ENCODE data around the gene ARL8A. TPM values are rescaled to one million over a fixed set of nuclear protein-coding genes. Genes with fewer than 3 reads are reported as not detected.
"Not testable (repeated sequence)": the region's sequence is repeated elsewhere in the genome, so short reads cannot be mapped to it uniquely, and the experiment has no call there.

ARL8A gene
- total RNA-seq, 1 donor from 2014 or later = 77.0 TPM

- DNase-seq = no peak
Measured at GRCh38 chr1:202173993-202174392, 29.5 kb upstream of the ARL8A start.

DNA sequence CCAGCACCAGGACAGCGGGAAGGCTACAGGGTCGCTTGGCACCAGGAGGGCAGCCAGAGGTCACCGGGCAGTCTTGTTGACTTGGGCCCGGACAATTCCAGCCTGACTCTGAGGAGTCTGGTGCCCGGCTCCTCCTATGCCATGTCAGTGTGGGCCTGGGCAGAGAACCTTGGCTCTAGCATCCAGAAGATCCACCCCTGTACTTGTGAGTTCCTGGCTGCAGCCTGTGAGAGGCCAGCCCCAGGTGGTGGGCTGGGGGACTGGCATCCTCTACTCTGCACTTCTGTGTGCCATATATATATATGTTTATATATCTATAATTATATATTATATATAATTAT lies 27.4 kb upstream of the ARL8A start:
- no peak for DNase-seq

GRCh38 chr1:202171292-202172014 lies 26.9 kb upstream of the ARL8A start:
- DNase-seq = no peak

DNA sequence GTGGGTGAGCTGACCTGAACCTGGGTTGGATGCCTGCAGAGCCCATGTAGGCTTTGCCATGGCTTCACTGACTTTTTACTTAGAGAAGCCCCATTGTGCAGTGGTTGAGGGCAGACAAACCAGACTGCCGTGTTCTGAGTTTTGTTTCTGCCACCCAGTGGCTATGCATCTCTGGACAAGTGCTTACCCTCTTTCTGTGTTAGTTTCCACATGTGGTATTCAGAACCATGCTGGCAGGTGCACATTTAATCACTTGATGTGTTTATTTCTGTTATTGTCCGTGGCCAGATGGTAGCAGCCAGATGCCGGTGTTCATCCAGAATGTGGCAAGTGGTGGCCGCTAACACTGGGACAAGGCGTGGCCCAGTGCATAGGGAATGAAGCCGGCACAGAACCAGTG lies 26.2 kb upstream of the ARL8A start:
- DNase-seq = no peak

- no peak for DNase-seq
Measured at GRCh38 chr1:202168861-202169260, 24.3 kb upstream of the ARL8A start.

DNA sequence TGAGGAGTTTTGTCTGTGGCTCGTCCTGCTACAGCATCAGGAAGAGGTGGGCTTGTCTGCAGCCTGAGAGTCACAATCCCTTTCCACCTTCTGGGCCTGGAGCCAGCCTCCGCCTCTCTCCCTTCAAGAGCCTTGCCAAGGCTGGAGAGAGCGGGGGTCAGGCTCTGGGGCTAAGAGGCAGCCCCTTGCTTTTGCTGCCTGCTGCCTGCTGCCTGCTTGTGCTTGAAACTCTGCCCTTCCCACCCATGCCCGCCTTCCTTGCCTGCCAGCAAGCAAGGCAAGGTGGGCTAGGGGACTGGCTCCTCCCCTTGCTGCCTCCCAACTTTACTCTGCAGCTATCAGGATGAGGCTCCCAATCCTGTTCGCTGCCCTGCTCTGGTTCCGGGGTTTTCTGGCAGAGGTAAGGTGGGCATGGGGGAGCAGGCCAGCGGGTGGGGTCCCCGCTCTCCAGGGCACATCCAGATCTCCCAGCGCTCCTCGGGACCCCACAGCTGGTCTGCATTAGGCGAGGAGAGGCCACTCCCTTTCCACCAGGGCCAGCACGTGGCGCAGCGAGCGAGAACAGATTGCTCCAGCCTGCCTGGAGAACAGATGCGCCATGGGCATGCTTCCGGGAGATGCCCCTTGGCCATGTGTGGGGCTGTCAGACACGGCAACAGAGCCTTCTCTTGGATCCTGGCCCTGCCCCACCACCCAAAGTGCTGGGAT lies 23.3 kb upstream of the ARL8A start:
- DNase-seq = no peak

DNA sequence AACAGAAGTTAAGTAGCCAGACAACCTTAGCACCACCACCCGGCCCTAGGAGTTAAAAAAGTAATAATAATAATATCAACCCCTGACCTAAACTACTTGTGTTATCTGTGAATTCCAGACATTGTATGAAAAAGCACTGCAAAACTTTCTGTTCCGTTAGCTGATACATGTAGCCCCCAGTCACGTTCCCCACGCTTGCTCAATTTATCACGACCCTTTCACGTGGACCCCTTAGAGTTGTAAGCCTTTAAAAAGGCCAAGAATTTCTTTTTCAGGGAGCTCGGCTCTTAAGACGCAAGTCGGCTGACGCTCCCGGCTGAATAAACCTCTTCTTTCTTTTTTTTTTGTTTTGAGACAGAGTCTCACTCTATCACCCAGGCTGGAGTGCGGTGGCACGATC lies 22.5 kb upstream of the ARL8A start:
- not testable (repeated sequence) for DNase-seq

DNA sequence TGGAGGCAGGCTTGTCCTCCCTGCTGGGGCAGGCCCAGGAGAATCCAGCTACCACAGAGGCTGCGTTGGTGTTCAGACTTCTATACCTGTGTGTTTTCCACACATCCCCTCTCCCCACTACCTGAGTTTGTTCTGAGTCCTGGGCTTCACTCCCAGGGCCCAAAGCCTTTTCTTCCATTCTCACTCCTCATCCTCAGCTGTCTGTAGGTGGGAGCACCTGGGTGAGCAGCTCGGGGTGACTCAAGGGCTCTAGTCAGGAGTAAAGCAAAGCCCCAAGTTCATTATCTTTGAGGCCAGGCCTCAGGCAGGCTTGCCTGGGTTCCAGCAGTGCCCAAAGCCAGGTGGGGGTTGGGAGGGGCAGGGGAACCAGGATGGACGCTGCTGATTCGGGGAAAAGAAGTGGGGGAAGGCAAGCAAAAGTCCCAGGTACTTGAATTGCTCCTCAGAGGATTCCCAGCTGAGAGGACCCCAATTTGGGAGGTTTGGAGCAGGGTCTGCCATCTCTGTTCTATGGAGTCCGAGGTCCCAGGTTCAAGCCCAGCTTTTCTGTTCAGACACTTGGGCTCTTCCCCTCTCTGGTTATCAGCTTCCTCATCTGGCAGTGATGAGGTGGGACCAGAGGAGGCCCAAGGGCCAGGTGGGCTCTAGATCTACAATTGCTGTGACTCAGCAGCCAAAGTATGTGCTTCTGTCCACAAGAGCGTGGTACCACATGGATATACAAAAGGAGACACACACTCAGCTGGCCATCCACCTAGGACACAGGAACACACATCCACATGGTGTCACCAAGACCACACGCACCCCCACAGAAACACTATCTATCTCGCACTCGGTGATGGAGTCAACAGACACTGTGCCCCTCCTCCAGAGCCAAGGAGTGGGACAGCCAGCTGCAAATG lies 21.7 kb upstream of the ARL8A start:
- DNase-seq = no peak

- no peak for DNase-seq
Measured at GRCh38 chr1:202165267-202165941, 20.9 kb upstream of the ARL8A start.

DNA sequence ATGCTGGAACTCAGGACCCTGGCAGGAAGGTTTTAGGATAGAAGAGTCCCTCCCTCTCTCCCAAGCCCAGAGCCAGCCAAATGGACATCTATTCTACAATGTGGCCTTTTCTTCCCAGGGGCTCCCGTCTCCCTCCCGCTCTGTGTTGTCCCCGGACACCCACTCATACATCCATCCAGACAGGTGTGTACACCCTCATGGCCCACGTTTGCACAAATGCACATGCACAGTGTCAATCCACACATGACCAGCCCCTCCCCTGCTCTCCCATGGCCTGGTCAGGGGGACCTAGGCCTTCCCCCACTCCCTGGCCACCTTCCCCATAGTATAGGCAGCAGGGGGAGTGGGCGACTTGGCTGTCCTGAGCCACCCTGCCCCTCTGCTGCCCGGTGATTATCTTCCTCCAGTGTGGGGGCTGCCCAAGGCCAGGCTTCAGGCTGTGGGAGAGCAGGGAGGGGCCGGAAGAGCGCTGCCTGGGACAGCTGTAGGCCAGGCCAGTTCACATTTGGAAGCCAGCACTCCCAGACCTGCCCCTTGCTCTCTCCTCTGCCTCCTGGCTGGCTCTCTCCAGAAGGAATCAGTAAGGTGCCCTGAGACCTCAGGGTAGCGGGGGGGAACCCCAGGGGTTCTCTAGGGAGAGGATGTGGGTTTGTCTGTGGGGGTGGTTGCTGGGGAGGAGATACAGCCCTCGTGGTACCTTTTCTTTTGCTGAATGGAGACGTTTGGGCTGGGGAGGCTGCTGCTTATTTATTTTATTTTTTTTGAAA lies 19.9 kb upstream of the ARL8A start:
- no peak for DNase-seq

DNA sequence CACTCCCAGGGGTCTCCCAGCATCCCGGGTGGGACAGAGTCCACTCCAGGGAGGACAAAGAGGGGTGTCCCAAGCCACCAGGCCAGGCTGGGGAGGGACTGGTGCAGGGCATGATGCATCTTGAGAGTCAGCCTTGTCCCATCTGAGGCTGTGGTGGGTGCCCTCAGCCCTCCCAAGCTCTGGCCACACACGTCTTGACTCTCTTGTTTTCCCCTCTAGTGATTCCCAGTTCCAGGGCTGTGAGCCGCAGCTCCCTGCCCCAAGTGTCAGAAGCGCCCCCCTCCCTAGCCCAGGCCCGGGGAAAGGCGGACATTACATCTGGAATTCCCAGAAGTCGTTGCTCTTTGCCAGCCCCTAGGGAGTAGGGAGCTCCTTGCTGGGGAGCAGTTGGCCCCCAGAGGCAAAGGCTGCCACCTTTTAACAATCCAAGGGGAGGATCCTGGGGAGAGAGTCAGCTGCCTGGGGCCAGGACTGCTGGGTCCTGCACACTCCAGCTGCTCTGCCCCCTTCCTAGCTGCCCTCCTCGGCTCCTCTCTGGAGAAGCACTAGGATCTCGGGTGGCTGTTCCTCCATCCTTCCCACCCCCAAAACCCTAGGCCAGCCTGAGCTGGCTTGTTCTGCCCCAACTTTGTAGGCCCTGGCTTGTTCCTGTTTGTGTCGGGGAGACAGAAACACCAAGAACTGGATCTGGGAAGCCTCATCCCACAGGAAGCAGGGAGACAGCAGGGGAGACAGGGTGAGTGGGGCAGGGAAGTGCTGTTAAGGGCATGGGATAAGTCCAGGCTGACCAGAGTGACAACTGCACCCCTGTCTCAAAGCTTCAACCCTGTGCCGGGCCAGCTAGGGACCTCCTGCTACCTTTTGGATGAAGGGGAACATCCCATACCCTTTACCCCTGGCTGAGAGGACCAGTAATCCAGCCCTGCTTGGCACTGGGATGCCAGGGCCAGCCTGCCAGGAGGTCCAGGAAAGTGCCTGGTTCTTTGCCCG lies 19.0 kb upstream of the ARL8A start:
- no peak for DNase-seq

GRCh38 chr1:202162418-202163280 lies 18.1 kb upstream of the ARL8A start:
- DNase-seq = no peak

DNA sequence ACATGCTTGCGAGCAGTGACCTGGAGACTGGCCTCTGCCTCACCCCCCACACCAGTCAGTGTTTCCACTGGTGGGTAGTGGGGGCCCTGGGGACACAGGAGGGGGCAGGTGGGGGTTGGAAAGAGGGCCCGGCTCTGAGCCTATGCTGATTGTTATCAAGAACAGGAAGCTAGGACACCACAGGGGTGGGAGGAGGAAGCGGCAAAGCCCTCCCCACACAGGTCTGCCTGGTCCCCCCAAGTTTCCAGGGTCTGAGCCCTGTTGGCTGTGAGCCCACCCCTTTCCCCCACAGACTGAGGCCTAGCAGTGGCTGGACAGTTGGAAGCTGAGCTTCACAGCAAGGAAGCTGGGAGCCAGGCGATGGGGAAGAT lies 17.5 kb upstream of the ARL8A start:
- DNase-seq = no peak

DNA sequence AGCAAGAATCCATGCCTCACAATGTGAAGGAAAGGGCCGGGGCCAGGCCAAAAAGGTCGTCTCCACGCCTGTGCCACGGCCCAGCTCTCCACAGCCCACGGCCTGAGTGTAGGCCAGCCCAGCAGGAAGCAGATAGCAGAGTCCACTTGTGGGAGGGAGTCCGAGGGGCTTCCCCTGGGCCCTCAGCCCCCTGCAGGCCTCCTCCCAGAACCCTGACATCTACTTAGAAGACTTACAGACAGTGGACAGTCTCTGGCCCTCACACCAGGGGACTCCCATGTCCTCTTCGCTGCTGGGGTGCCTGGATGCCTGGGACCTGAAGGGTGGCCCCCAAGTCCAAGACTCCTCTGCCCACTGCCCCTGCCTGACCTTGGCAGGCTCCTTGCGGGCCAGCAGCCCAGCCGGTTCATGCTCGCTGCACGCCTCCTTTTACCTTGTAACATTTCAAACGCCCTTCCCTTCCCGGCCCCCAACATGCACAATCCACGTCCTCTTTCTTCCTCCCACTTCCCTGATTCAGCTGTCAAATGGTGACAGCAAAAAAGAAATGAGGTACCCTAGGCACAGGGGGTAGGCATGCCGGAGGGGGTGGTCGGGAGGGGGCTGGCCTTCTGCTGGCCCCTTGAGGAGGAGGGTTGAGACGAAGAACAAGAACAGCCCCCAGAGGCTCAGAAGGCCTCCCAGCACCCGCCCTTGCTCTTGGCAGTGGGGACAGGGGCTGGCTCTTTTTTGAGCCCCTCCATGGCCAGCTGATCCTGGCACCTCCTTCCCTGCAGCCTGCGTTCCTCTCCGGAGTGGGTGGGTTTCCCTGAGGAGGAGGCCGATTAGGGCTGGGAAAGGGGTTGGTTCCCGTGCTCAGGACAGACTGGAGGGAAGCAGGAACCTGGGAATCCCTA lies 16.9 kb upstream of the ARL8A start:
- no peak for DNase-seq

- DNase-seq = no peak
Measured at GRCh38 chr1:202160377-202160940, 15.9 kb upstream of the ARL8A start, which contains the start of gene PTPN7. TSS of gene PTPN7 (minus strand) at chr1:202160602. CDS start at chr1:202159402, 1,200 bp downstream.

DNA sequence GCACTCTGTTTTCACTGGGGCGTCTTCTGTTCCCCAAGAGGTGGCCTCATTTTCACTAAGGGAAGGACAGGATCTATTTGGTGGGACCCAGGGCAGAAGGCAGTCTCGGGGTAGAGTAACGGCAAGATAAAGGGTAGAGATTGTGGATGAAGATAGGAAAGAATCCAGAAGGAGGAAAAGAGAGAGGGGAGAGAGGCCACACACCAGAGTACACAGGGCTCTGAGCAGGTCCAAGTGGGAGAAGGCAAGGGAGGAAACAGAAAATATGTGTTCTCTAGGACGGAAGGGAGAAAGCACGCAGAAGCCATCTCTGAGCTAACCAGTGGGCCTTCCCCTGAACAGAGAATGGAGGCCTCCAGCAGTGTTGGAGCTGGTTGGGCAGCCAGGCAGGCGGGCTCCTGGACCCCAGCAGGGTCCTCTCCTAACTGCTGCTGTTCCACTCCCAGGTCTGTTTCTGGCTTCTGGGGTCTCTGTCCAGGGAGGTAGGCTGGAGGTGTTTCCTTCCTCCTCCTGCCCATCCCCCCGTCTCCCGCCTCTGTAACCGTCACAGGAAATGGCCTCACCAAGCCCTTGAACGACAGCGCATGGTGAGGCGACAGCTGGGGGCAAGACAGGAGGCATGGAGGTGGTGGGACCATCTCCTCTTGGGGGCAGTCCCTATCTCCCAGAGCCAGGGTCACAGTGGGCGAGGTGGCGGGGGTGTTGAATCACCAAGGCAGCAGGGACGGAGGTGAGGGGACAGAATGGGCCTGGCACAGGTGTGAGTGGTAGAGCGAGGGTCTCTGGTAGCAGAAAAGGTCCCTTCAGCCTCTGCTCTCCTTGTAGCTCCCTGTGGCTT lies 15.2 kb upstream of the ARL8A start:
- DNase-seq = no peak
